Activated CD4-positive, alpha-beta T cell treated with anti-CD3 and anti-CD28 coated beads for 48 hours (primary cell): ENCODE measurements around the gene DENND2A.
A peak's percentile ranks its signal among the peaks of the same experiment; 100 is the strongest.
"Not testable (repeated sequence)": the region's sequence is repeated elsewhere in the genome, so short reads cannot be mapped to it uniquely, and the experiment has no call there.

Source experiments
- DNase-seq: peaks from one replicate; pipeline ENCODE4 v3.0.0-alpha.2; 2020

Gene DENND2A

GRCh38 chr7:140540136-140540777 lies 100.4 kb downstream of the DENND2A start:
- no peak for DNase-seq

- DNase-seq = no peak
These were observed 101.2 kb downstream of the DENND2A start for GRCh38 chr7:140539461-140539860.

GRCh38 chr7:140537750-140538482 lies 102.7 kb downstream of the DENND2A start:
- no peak for DNase-seq

- DNase-seq = no peak
These were observed 105.9 kb downstream of the DENND2A start for GRCh38 chr7:140534743-140535142.

GRCh38 chr7:140533394-140533872 lies 107.2 kb downstream of the DENND2A start:
- DNase-seq = no peak

GRCh38 chr7:140529428-140529827 lies 111.2 kb downstream of the DENND2A start:
- DNase-seq = not testable (repeated sequence)

- no peak for DNase-seq
These were observed 113.6 kb downstream of the DENND2A start for GRCh38 chr7:140526787-140527664.

GRCh38 chr7:140526214-140526613 lies 114.4 kb downstream of the DENND2A start:
- DNase-seq = no peak

GRCh38 chr7:140525743-140526142 lies 114.9 kb downstream of the DENND2A start:
- peak; percentile 55 for DNase-seq

- no peak for DNase-seq
These were observed 119.2 kb downstream of the DENND2A start for GRCh38 chr7:140521421-140521820.

GRCh38 chr7:140519007-140519399 lies 121.6 kb downstream of the DENND2A start:
- DNase-seq = no peak

GRCh38 chr7:140518370-140519006 lies 122.1 kb downstream of the DENND2A start:
- no peak for DNase-seq

- peak; percentile 83 for DNase-seq
These were observed 122.9 kb downstream of the DENND2A start for GRCh38 chr7:140517546-140518369.

GRCh38 chr7:140512317-140513000 lies 128.2 kb downstream of the DENND2A start:
- DNase-seq = no peak

- DNase-seq = no peak
These were observed 130.8 kb downstream of the DENND2A start for GRCh38 chr7:140509789-140510188.

GRCh38 chr7:140507556-140507955 lies 133.1 kb downstream of the DENND2A start:
- not testable (repeated sequence) for DNase-seq

- DNase-seq = no peak
These were observed 133.7 kb downstream of the DENND2A start for GRCh38 chr7:140506788-140507464.

- DNase-seq = no peak
These were observed 138.6 kb downstream of the DENND2A start for GRCh38 chr7:140501966-140502365.

- DNase-seq = not testable (repeated sequence)
These were observed 142.8 kb downstream of the DENND2A start for GRCh38 chr7:140497807-140498206.

- DNase-seq = no peak
These were observed 143.3 kb downstream of the DENND2A start for GRCh38 chr7:140497241-140497769.
